Aorta (tissue), 5 donors: ENCODE results near the gene LRRC4B. TPM values are rescaled to one million over a fixed set of nuclear protein-coding genes. Genes with fewer than 3 reads are reported as not detected.
"Not testable (repeated sequence)": the region's sequence is repeated elsewhere in the genome, so short reads cannot be mapped to it uniquely, and the experiment has no call there.

Experiments
- ATAC-seq: fragments of 200-7000 bp; cut with Tn5 transposase; one replicate; pipeline ENCODE4 v1.9.1; 2022; ENCODE audit warnings: moderate library complexity; ENCODE audit not compliant: low FRiP score
- DNase-seq, 2 donors: peaks; one replicate each; pipeline ENCODE4 v3.0.0-alpha.2; 2020
- H3K27ac ChIP-seq, 2 donors: one replicate each; pipeline ENCODE4 v1.5.1; 2013; ENCODE audit warnings: low read length in 2 of 2, mild to moderate bottlenecking in 2 of 2, moderate library complexity in 2 of 2, control low read depth in 1 of 2, inconsistent platforms in 1 of 2, low read depth in 1 of 2
- H3K27me3 ChIP-seq, 2 donors: one replicate each; pipeline ENCODE4 v1.6.1; 2013; ENCODE audit warnings: control low read depth in 1 of 2, low read length in 1 of 2, mild to moderate bottlenecking in 1 of 2, moderate library complexity in 1 of 2; ENCODE audit not compliant: insufficient read depth in 2 of 2, control insufficient read depth in 1 of 2
- H3K36me3 ChIP-seq, 2 donors: one replicate each; pipeline ENCODE4 v1.6.1; 2013; ENCODE audit warnings: control low read depth in 1 of 2, low read length in 1 of 2, mild to moderate bottlenecking in 1 of 2; ENCODE audit not compliant: insufficient read depth in 2 of 2, control insufficient read depth in 1 of 2
- H3K4me1 ChIP-seq, 2 donors: one replicate each; pipeline ENCODE4 v1.6.1; 2013; ENCODE audit warnings: low read length in 2 of 2, control low read depth in 1 of 2, mild to moderate bottlenecking in 1 of 2, moderate library complexity in 1 of 2; ENCODE audit not compliant: insufficient read depth in 2 of 2, control insufficient read depth in 1 of 2
- H3K4me3 ChIP-seq, 2 donors: one replicate each; pipeline ENCODE4 v1.5.1; 2013; ENCODE audit warnings: low read length in 2 of 2, control low read depth in 1 of 2, mild to moderate bottlenecking in 1 of 2
- H3K9me3 ChIP-seq: one replicate; pipeline ENCODE4 v1.6.1; 2013; ENCODE audit warnings: mild to moderate bottlenecking, low read length; ENCODE audit not compliant: control insufficient read depth
- WGBS, 2 donors: extraction: QIAGEN DNeasy Blood & Tissue Kit; methylation state at CpG; one replicate each; pipeline ENCODE4 v1.1.7; 2013; 5-methylcytosine and 5-hydroxymethylcytosine counted together
- intact Hi-C, 2 donors: fragments of 100-400 bp; cut with DNase I; formaldehyde crosslinking; loops; one replicate each; pipeline versions ENCODE4 v1.14.2 to v1.15.0; 2022
- polyA plus RNA-seq, 2 donors: library from polyadenylated mRNA; stranded (reverse); fragments of 200-250 nt; gene quantifications; one replicate each; pipeline ENCODE4 v1.2.3, GENCODE V29; 2013
- total RNA-seq, 2 donors: library from RNA; stranded (reverse); fragmentation: NEBNext Ultra II Directional; extraction: Animal tissue kit (Norgen Biotek cat#: 25700); gene quantifications; one replicate each; pipeline ENCODE4 v1.2.1, GENCODE V29; 2021
- donor health status: healthy with polysubstance abuse.
- donor health status: Bipolar disorder and iron deficiency.
- donor health status: DM: no; HTN: no; CAD: no.
- donor health status: DM: no; HTN: no; CAD: no.
- donor health status: DM: yes; HTN: yes; CAD: no.

LRRC4B gene
- total and polyA plus RNA-seq, 4 donors = 0.63 to 12.2 (median 3.7) TPM

DNA sequence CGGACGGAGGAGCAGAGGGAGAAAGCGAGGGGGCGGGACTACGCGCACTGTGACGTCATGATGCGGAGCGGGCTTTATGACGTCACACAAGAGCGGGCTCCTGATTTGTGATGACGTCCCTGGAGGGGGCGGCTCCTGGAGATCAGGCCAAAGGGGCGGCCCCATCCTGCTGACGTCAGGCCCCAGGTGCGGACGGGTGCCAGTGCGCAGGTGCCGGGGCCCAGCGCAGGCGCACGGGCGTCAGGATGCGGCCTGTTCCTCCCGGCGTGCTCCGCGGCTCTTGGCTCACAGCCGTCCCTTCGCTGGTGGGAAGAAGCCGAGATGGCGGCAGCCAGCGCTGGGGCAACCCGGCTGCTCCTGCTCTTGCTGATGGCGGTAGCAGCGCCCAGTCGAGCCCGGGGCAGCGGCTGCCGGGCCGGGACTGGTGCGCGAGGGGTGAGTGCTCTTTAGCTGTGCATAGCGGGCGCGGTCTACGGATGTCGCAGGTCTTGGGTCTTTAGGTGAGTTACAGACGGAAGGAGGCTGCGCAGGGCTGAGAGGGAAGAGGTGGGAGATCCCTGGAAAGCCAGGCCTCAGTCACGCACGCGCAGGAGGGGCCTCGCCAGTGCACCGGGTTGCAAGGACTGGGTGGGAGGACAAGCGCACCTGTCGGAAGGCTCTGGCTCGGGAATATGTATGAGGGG lies 91.9 kb downstream of the LRRC4B start, which contains the start of the genes EMC10 and GARIN5A:
TSS of gene EMC10 (plus strand) at position 284 of the 683 bp plus-strand sequence. CDS start at position 322, 38 bp downstream.
TSS of gene GARIN5A (minus strand) at position 625 of the 683 bp plus-strand sequence. CDS start at position 165, 460 bp downstream.
- H3K27ac ChIP-seq = no peak within 1 kb of the TSS
- intact Hi-C loops = loop anchor here in 1 of 2 donors (2.0 kb wide), 1 partner anchor 36 kb away; the partner anchor contains the start of gene ASPDH
- H3K4me1 ChIP-seq = no peaks in the 10 kb centered on the region

DNA sequence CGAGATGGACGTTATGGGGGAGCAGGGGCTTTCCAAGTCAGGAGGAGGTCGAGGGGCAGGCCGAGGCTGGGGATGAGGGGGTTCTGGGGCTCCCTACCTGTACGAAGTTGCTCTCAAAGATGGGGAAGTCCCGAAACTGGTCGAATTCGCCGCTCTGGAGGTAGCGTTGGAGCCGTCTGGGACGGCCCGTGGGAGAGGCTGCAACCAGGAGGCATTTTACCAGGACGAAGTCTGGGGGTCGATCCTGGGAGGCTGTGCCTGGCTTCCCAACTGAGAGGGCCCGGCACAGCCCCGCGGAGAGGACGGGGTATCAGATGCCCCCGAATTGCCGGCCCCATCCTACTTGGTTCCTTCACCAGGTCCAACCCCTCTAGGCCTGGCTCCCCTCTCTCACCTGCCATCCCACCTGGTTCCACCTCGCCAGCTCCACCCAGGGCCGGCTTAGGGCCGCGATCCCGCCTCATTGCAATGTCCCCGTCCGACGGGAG lies 92.5 kb downstream of the LRRC4B start:
- no peak for ATAC-seq
- peak in 1 of 2 donors; percentile 71 for DNase-seq
- H3K4me3 ChIP-seq = no peak overlapping the region
- no peak overlapping the region for H3K27ac ChIP-seq
- 68 to 72% methylated on average over 28 to 29 of the region's 29 CpGs for WGBS, 2 donors
- no peaks in the 10 kb centered on the region for H3K9me3 ChIP-seq
- intact Hi-C loops = loop anchor here in 1 of 2 donors (2.0 kb wide), 1 partner anchor 37 kb away; the partner anchor contains the start of gene ASPDH
- H3K27me3 ChIP-seq = no peaks in the 10 kb centered on the region
- no peaks in the 10 kb centered on the region for H3K4me1 ChIP-seq
- peaks cover 0 to 4% of the 10 kb centered on the region in 2 donors for H3K36me3 ChIP-seq

More for the DNA sequence above, 91.9 kb downstream of the LRRC4B start, which contains the start of the genes EMC10 and GARIN5A:
- Histone ChIP-seq H3K36me3 (peaks cover 0 to 4% of the 10 kb centered on the region in 2 donors), H3K9me3 (no peaks in the 10 kb centered on the region), H3K4me3 (peak within 1 kb of the TSS; percentile 62 to 78), H3K27me3 (no peaks in the 10 kb centered on the region)
- DNase-seq = peak; percentile 93 to 96
- WGBS, 2 donors = 1% methylated on average over 46 to 58 of the region's 58 CpGs
- ATAC-seq = peak; percentile 95

DNA sequence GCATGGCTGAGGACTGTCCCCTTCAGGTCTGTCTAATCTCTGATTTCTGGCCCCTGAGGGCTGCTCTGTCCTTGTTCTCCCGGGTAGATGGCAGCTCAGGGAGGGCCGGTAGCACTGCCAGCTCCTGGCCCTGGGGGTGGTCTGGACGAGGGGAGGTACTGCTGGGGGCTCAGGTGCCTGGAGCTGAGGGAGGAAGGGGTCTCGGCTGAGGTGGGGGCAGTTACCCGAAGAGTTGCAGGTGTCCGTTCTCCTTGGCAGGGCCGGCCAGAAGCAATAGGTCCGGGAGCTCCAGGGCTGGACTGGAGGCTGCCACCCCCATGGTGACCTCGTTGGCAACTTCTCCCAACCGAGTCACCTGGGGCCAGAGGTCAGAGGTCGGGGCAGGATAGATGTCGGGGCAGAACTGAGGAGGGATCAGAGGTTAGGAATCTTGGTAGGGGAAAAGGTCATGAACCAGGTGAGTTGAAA lies 93.1 kb downstream of the LRRC4B start:
- intact Hi-C loops = no loop called here
- DNase-seq (peak in 1 of 2 donors; percentile 73), ATAC-seq (no peak)
- H3K27ac ChIP-seq = no peak overlapping the region
- no peak overlapping the region for H3K4me3 ChIP-seq
- WGBS, 2 donors = 71 to 77% methylated on average over 12 of the region's 12 CpGs
- H3K36me3 ChIP-seq = no peaks in the 10 kb centered on the region
- no peaks in the 10 kb centered on the region for H3K4me1 ChIP-seq
- no peaks in the 10 kb centered on the region for H3K9me3 ChIP-seq
- no peaks in the 10 kb centered on the region for H3K27me3 ChIP-seq

DNA sequence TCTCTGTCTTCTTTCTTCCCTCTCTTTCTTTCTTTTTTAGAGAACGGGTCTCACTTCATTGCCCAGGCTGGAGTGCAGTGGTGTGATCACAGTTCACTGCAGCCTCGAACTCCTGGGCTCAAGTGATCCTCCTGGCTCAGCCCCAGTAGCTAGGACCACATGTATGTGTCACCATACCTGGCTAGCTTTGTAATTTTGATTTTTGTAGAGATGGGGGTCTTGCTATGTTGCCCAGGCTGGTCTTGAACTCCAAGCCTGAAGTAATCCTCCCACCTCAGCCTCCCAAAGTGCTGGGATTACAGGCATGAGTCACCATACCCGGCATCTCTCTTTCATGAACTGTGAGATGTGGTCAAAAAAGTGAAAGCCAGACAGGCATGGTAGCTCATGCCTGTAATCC lies 94.9 kb downstream of the LRRC4B start:
- H3K4me3 ChIP-seq, DNase-seq, H3K27ac ChIP-seq, H3K4me1 ChIP-seq, H3K36me3 ChIP-seq, intact Hi-C loops, ATAC-seq, H3K9me3 ChIP-seq, H3K27me3 ChIP-seq: not testable (repeated sequence)
- 50 to 60% methylated on average over 3 of the region's 3 CpGs for WGBS, 2 donors

DNA sequence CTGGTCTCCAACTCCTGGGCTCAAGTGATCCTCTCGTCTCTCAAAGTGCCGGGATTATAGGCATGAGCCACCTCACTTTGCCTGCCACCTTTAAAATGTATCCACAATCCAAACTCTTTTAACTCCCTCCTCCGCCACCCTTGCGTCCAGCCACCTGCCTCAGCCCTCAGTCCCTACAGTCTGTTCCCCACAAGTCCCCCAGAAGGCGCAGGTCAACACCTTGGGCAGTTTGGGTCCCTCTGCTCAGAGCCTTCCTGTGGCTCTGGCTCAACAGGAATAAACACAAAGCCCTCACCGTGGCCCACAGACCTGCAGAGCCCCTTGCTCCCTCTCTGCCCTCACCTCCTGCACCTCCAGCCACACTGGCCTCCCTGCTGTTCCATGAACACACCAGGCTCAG lies 99.4 kb downstream of the LRRC4B start:
- H3K27ac ChIP-seq = no peak overlapping the region
- no peaks in the 10 kb centered on the region for H3K9me3 ChIP-seq
- H3K4me3 ChIP-seq = no peak overlapping the region
- no peak for ATAC-seq
- no peak for DNase-seq
- intact Hi-C loops = no loop called here
- 84 to 87% methylated on average over 6 of the region's 6 CpGs for WGBS, 2 donors
- no peaks in the 10 kb centered on the region for H3K27me3 ChIP-seq
- no peaks in the 10 kb centered on the region for H3K4me1 ChIP-seq
- H3K36me3 ChIP-seq = no peaks in the 10 kb centered on the region

DNA sequence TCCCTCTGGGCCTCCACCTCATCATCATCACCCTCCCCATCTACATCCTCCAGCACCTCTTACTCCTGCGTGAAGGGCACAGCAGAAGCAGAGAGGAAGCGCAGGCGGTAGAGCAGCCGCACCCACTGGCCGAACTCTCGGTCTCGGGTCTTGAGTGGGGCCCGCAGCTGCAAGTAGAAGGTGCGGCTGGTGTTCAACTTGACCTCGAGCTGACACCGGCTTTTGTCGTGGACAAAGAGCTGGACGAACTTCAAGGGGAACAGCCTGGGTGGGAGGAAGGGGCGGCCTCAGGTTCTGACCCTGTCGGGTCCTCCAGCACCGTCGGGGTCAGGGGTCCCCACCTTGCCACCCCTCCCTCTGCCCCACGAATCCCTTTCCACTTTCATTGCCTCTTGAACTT lies 100.7 kb downstream of the LRRC4B start:
- H3K4me3 ChIP-seq = no peak overlapping the region
- no peak for DNase-seq
- 83 to 89% methylated on average over 18 of the region's 18 CpGs for WGBS, 2 donors
- intact Hi-C loops = no loop called here
- no peak overlapping the region for H3K27ac ChIP-seq
- no peaks in the 10 kb centered on the region for H3K9me3 ChIP-seq
- no peaks in the 10 kb centered on the region for H3K27me3 ChIP-seq
- no peak for ATAC-seq
- H3K36me3 ChIP-seq = no peaks in the 10 kb centered on the region
- H3K4me1 ChIP-seq = no peaks in the 10 kb centered on the region

Other genes starting within 250 kb of the LRRC4B start
- 1 to 10 TPM; 1.6 to 3.2 TPM for gene KCNC3, start 239.1 kb downstream of the LRRC4B start, total RNA-seq
- under 1 TPM; 0.15 to 0.88 TPM for gene KCNC3, start 239.1 kb downstream of the LRRC4B start, polyA plus RNA-seq
- 1 to 10 TPM in 1 of 2 donors, under 1 TPM in 1; 0.52 to 1.5 TPM for gene NAPSA, start 202.8 kb downstream of the LRRC4B start, total RNA-seq
- 1 to 10 TPM; 1.1 to 1.6 TPM for gene NAPSA, start 202.8 kb downstream of the LRRC4B start, polyA plus RNA-seq
- gene NR1H2, start 192.0 kb downstream of the LRRC4B start, total RNA-seq = 10 to 100 TPM; 82.6 to 91.0 TPM
- gene NR1H2, start 192.0 kb downstream of the LRRC4B start, polyA plus RNA-seq = 100 to 1,000 TPM in 1 of 2 donors, 10 to 100 TPM in 1; 53.5 to 126 TPM
- 10 to 100 TPM; 13.2 to 26.9 TPM for gene POLD1, start 184.1 kb downstream of the LRRC4B start, total RNA-seq
- gene POLD1, start 184.1 kb downstream of the LRRC4B start, polyA plus RNA-seq = 10 to 100 TPM in 1 of 2 donors, 1 to 10 TPM in 1; 5.4 to 27.7 TPM
- under 1 TPM; 0.48 to 0.62 TPM for gene SPIB, start 149.5 kb downstream of the LRRC4B start, total RNA-seq
- 1 to 10 TPM in 1 of 2 donors, under 1 TPM in 1; 0.05 to 5.1 TPM for gene SPIB, start 149.5 kb downstream of the LRRC4B start, polyA plus RNA-seq
- not detected for gene MYBPC2, start 135.5 kb downstream of the LRRC4B start, total RNA-seq
- under 1 TPM in 1 of 2 donors, not detected in 1; 0.03 TPM for gene MYBPC2, start 135.5 kb downstream of the LRRC4B start, polyA plus RNA-seq
- gene EMC10, start 91.9 kb downstream of the LRRC4B start, total RNA-seq = 10 to 100 TPM; 79.6 to 86.5 TPM
- gene EMC10, start 91.9 kb downstream of the LRRC4B start, polyA plus RNA-seq = 100 to 1,000 TPM in 1 of 2 donors, 10 to 100 TPM in 1; 65.2 to 111 TPM
- gene GARIN5A, start 91.6 kb downstream of the LRRC4B start, total RNA-seq = not detected
- not detected for gene GARIN5A, start 91.6 kb downstream of the LRRC4B start, polyA plus RNA-seq
- 10 to 100 TPM; 26.6 to 34.2 TPM for gene JOSD2, start 57.2 kb downstream of the LRRC4B start, total RNA-seq
- 10 to 100 TPM; 40.2 to 76.1 TPM for gene JOSD2, start 57.2 kb downstream of the LRRC4B start, polyA plus RNA-seq
- not detected for gene ASPDH, start 54.5 kb downstream of the LRRC4B start, total RNA-seq
- gene ASPDH, start 54.5 kb downstream of the LRRC4B start, polyA plus RNA-seq = 1 to 10 TPM in 1 of 2 donors, not detected in 1; 1.9 TPM
- gene SYT3, start 71.4 kb upstream of the LRRC4B start, total RNA-seq = under 1 TPM; 0.45 to 0.55 TPM
- not detected for gene SYT3, start 71.4 kb upstream of the LRRC4B start, polyA plus RNA-seq
- gene C19orf81, start 81.0 kb upstream of the LRRC4B start, total RNA-seq = not detected
- not detected for gene C19orf81, start 81.0 kb upstream of the LRRC4B start, polyA plus RNA-seq
- 1 to 10 TPM in 1 of 2 donors, under 1 TPM in 1; 0.45 to 1.4 TPM for gene SHANK1, start 151.4 kb upstream of the LRRC4B start, total RNA-seq
- gene SHANK1, start 151.4 kb upstream of the LRRC4B start, polyA plus RNA-seq = 1 to 10 TPM in 1 of 2 donors, under 1 TPM in 1; 0.38 to 1.8 TPM
- gene CLEC11A, start 154.9 kb upstream of the LRRC4B start, total RNA-seq = 10 to 100 TPM in 1 of 2 donors, 1 to 10 TPM in 1; 8.4 to 28.7 TPM
- 10 to 100 TPM in 1 of 2 donors, 1 to 10 TPM in 1; 2.0 to 17.7 TPM for gene CLEC11A, start 154.9 kb upstream of the LRRC4B start, polyA plus RNA-seq
- gene GPR32, start 202.0 kb upstream of the LRRC4B start, total RNA-seq = not detected
- not detected for gene GPR32, start 202.0 kb upstream of the LRRC4B start, polyA plus RNA-seq
- not detected for gene ACP4, start 222.0 kb upstream of the LRRC4B start, total RNA-seq
- gene ACP4, start 222.0 kb upstream of the LRRC4B start, polyA plus RNA-seq = not detected